LNCAP (cell line): ENCODE data around the gene EBF4.
A peak's percentile ranks its signal among the peaks of the same experiment; 100 is the strongest.

ENCODE experiments used
- TF ChIP-seq, protein P1 (sequence below): fragments of 450-650 bp; IDR thresholded peaks from 2 replicates; pipeline ENCODE4 v1.5.1; 2017; ENCODE audit warnings: mild to moderate bottlenecking

Gene EBF4

DNA sequence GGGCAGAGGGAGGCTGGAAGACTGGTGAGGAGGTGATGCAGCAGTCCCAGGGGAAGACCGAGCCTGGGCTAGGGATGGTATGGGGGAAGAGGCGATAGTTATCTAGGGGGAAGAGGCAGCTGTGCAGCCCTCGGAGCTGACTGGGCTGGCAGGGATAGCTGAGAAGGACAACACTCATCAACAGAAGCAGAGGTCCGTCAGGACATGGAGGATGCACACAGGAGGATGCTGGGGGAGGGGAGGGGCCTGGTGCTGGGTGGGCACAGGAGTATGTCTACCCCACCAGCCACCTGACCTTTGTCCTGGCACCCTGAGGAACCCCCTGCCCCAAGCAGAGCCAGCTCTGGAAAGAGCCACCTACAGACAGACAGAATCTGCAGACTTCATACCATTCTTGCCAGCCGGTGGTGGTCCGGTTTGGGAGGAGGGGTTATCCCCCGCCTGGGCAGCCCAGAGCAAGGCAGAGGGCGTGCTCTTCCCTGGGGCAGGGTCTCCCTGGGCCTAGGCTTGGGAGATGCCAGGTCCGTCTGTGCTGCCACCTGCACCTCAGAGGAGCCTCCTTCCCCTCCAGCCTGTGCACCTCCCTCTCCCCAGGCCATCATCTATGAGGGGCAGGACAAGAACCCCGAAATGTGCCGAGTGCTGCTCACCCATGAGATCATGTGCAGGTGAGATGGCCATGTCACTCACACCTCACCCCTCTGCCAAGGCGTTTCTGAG, 14.9 kb downstream of the EBF4 start:
- TF ChIP-seq, protein P1, sequence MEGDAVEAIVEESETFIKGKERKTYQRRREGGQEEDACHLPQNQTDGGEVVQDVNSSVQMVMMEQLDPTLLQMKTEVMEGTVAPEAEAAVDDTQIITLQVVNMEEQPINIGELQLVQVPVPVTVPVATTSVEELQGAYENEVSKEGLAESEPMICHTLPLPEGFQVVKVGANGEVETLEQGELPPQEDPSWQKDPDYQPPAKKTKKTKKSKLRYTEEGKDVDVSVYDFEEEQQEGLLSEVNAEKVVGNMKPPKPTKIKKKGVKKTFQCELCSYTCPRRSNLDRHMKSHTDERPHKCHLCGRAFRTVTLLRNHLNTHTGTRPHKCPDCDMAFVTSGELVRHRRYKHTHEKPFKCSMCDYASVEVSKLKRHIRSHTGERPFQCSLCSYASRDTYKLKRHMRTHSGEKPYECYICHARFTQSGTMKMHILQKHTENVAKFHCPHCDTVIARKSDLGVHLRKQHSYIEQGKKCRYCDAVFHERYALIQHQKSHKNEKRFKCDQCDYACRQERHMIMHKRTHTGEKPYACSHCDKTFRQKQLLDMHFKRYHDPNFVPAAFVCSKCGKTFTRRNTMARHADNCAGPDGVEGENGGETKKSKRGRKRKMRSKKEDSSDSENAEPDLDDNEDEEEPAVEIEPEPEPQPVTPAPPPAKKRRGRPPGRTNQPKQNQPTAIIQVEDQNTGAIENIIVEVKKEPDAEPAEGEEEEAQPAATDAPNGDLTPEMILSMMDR = no peak

DNA sequence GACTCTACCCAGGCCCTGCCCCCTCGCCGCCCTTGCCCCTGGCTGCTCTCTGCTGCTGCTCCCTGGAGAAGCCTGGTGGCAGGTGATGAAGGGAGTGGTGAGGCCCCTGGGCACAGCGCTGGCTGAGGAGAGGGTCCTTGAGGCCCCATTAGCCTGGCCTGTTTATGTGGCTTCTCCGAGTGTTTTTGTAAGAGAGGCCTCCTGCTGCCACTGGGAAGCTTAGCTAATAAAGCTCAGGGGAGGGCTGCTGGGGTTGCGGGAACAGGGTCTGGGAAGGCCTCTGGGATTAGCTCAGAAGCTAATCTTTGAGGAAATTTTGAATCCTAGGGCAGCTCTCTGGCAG, 15.5 kb downstream of the EBF4 start:
- TF ChIP-seq, protein P1 = no peak

DNA sequence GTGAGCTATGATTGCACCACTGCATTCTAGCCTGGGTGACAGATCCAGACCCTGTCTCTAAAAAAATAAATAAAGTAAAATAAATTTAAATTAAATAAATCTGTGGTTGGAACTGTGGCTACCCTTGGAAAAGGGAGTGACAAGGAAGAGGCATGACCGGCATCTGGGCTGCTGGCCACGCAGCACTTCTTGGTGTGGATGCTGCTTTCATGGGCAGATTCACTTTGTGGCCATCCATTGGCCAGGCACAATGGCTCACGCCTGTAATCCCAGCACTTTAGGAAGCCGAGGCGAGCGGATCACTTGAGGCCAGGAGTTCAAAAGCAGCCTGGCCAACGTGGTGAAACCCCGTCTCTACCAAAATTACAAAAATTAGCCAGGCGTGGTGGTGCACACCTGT, 16.1 kb downstream of the EBF4 start:
- TF ChIP-seq, protein P1 = no peak

DNA sequence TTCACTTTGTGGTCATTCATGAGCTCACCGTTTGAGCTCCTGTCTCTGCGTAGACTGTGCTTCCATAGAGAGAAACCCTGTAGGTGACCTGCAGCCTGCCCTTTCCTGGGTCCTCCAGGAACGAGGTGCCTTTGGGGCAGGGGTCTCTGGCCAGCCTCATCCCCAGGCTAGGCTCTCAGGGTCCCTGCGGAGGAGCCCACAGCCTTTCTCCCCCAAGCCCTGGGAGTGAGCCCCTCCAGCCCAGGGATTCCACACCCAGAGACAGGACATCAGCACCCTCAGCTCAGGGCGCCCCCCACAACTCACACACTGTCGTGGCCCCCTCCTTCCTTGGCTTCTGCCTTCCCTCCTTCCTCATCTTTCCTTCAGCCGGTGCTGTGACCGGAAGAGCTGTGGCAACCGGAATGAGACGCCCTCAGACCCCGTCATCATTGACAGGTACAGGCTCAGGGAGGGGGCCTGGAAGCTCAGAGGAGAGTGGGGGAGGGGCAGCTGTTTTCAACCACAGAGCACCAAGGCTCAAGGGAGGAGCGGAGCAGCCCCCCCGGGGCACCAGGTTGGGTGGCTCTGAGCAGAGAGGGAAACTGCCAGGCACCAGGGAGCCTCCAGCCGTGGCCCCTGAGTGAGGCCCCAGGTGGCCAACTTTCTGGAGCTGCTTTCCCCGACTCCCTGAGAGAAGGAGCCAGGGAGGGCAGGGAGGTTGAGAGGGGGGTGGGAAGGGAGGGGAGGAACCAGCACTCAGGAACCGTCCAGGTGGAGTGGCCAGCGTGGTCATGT, 16.8 kb downstream of the EBF4 start:
- TF ChIP-seq, protein P1 = no peak

DNA sequence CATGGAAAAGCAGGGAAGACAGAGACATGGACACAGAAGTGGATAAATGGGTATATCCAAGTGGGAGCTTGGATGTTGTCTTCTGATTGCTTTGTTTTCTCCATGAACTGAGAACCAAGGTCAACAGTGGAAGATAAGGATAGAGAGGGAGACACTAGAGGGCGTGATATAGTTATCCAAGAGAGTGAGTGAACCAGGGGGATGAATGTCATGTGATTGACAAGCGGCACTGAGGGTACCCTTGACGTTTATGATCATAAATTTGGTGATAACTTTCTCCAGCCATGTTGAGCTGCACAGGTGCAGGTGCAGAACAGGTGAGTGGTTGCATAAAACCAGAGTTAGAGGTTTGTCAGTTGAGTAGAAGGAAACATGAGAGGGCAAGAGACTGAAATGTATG, 20.7 kb downstream of the EBF4 start:
- TF ChIP-seq, protein P1 = peak; percentile 45

DNA sequence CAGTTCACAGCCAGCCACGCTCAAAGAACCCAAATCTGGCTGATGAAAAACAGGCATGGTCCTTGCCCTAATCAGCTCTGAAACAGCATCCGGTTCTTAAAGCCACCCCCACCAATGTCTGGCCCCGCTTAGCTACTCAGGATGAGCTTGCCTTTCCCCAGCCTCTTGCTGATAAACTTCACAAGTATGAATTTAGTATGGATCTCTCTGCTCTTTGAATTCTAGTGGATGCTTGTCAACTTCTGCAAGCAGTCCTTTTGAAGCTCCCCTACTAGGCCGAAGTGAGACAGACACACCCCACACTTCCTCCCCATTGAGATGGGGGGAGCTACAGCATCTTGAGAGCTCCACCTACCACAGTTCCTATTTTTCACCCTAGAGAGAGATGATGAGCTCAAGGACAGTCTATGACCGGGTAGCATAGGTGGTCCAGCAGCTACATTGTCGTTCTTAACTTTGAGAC, 36.7 kb downstream of the EBF4 start:
- TF ChIP-seq, protein P1 = no peak

DNA sequence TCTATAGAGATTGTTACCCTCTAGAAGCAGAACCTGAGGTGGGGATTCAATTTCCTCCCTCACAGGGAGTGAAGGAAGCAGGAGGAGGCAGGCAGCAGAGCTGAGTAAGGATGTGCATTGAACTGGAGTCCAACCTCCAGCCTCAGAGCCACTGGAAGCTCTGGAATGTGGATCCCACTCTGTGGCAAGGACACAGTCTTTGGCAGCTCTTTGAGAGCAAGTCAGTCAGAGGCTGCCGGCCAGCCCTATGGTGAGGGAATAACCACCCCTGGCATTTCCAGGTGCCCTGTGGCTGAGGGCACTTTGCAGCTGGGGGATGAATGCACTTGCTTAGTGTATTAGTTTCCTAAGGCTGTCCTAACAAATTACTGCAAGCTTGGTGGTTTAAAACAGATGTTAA, 37.2 kb downstream of the EBF4 start:
- TF ChIP-seq, protein P1 = no peak
